ENCODE data around the gene ABI2.
"Not testable (repeated sequence)": the region's sequence is repeated elsewhere in the genome, so short reads cannot be mapped to it uniquely, and the experiment has no call there.

The ABI2 gene

DNA sequence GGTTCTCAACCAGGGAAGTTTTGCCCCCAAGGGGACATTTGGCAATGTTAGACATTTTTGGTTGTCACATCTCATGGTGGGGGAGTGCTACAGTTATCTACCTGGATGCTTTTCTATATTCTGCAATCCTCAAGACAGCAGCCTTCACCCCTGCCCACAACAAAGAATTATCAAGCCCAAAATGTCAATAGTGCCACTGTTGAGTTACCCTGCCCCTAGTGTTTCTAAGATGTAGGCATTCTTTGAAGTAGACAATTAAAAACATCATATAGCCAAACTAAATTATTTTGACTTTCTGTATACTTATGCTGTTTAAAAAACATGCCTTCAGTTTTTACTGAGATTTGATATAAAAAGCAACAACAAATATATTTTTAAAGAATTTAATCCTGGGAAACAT, 48.0 kb downstream of the ABI2 start:
- DNase-seq (ENCODE audit: extremely low read depth, low read depth) = no peak
- TF ChIP-seq CTCF (IDR thresholded peaks at IDR 0.05; ENCODE audit: low read depth, low read length, missing control alignments) = no peak
- no peak overlapping the region for H3K4me3 ChIP-seq (replicated peaks; ENCODE audit: low read depth, low read length)

- TF ChIP-seq CTCF (IDR thresholded peaks at IDR 0.05; ENCODE audit: low read depth, low read length, missing control alignments) = no peak
- DNase-seq (ENCODE audit: extremely low read depth, low read depth) = no peak
- H3K4me3 ChIP-seq (replicated peaks; ENCODE audit: low read depth, low read length) = no peak overlapping the region
Observed at GRCh38 chr2:203379156-203379555, 51.0 kb downstream of the ABI2 start.

- TF ChIP-seq CTCF (IDR thresholded peaks at IDR 0.05; ENCODE audit: low read depth, low read length, missing control alignments) = no peak
- H3K4me3 ChIP-seq (replicated peaks; ENCODE audit: low read depth, low read length) = no peak overlapping the region
Observed at GRCh38 chr2:203383038-203383437, 54.8 kb downstream of the ABI2 start.

GRCh38 chr2:203388153-203388552, 60.0 kb downstream of the ABI2 start:
- not testable (repeated sequence) for H3K4me3 ChIP-seq (replicated peaks; ENCODE audit: low read depth, low read length); DNase-seq (ENCODE audit: extremely low read depth, low read depth)

More at GRCh38 chr2:203383038-203383437, 54.8 kb downstream of the ABI2 start:
- DNase-seq (ENCODE audit: extremely low read depth, low read depth) = no peak

GRCh38 chr2:203394519-203395227, 66.5 kb downstream of the ABI2 start:
- peak; percentile 12 for TF ChIP-seq CTCF (IDR thresholded peaks at IDR 0.05; ENCODE audit: low read depth, low read length, missing control alignments)
- DNase-seq (ENCODE audit: extremely low read depth, low read depth) = no peak
- H3K4me3 ChIP-seq (replicated peaks; ENCODE audit: low read depth, low read length) = no peak overlapping the region

GRCh38 chr2:203395858-203396257, 67.7 kb downstream of the ABI2 start:
- H3K4me3 ChIP-seq (replicated peaks; ENCODE audit: low read depth, low read length) = no peak overlapping the region
- no peak for TF ChIP-seq CTCF (IDR thresholded peaks at IDR 0.05; ENCODE audit: low read depth, low read length, missing control alignments)
- DNase-seq (ENCODE audit: extremely low read depth, low read depth) = no peak

- DNase-seq (ENCODE audit: extremely low read depth, low read depth) = no peak
- H3K4me3 ChIP-seq (replicated peaks; ENCODE audit: low read depth, low read length) = no peak overlapping the region
- TF ChIP-seq CTCF (IDR thresholded peaks at IDR 0.05; ENCODE audit: low read depth, low read length, missing control alignments) = peak; percentile 34
Observed at GRCh38 chr2:203396667-203397066, 68.5 kb downstream of the ABI2 start.
